ENCODE results near the gene PDLIM5.

PDLIM5 gene

GRCh38 chr4:94629837-94630236 lies 178.1 kb downstream of the PDLIM5 start:
- H3K27me3 ChIP-seq (ENCODE audit: control insufficient read depth, insufficient read depth, low read length): no peaks in the 10 kb centered on the region
- no peak overlapping the region for H3K9ac ChIP-seq (ENCODE audit: low read length)
- H3K27ac ChIP-seq (ENCODE audit: low read depth, low read length): no peak overlapping the region

DNA sequence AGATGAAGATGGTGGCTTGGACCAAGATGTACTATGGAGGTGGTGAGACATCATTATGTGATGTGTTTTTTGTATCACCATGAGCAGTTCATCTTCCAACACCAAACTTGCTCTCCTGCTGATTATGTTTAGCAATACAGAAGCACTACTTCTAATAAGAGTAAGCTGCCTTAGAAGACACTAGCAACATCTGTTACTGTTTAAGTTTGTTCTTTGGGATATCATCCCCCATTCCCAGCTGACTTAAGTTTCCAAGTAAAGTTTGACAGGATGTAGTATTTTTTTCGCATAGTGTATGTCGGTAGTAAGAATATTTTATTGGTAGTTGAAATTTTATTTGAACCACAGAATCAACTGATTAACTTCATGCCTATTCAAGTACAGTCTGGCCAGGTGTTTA lies 182.5 kb downstream of the PDLIM5 start:
- H3K27ac ChIP-seq (ENCODE audit: low read depth, low read length): no peak overlapping the region

More at GRCh38 chr4:94629837-94630236, 178.1 kb downstream of the PDLIM5 start:
- Histone ChIP-seq H3K36me3 (ENCODE audit: control insufficient read depth, insufficient read depth, low read length) (0 out of 2 replicates have a peak, but pooled peaks cover 2% of the 10 kb centered on the region), H3K4me3 (ENCODE audit: low read depth, low read length) (no peak overlapping the region), H3K4me1 (ENCODE audit: control insufficient read depth, insufficient read depth, low read length) (no peaks in the 10 kb centered on the region), H3K9me3 (ENCODE audit: control insufficient read depth, insufficient read depth, low read depth, low read length) (no peaks in the 10 kb centered on the region)

DNA sequence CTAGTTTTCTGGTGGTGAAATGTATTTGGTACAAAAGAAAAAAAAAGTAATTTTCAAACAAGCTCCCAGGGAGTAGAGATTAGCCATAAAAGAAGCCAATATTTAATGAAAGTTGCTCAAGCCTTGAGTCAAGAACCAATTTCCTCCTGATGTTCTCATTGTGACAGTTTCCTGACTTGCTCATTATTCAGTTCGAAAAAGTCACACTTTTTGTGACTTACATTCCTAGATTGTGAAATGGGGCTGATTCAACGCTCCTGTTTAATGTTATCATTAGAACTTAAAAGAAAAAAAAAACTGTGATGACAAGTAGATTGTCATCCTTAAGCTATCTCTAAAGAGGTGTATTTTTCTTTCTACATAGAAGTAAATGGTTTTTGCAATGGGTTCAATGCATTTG lies 183.4 kb downstream of the PDLIM5 start:
- Histone ChIP-seq H3K36me3 (ENCODE audit: control insufficient read depth, insufficient read depth, low read length) (peaks cover 2% of the 10 kb centered on the region; the same call in 1 of the 2 replicates), H3K27me3 (ENCODE audit: control insufficient read depth, insufficient read depth, low read length) (no peaks in the 10 kb centered on the region), H3K27ac (ENCODE audit: low read depth, low read length) (no peak overlapping the region), H3K4me3 (ENCODE audit: low read depth, low read length) (no peak overlapping the region), H3K9ac (ENCODE audit: low read length) (no peak overlapping the region), H3K4me1 (ENCODE audit: control insufficient read depth, insufficient read depth, low read length) (no peaks in the 10 kb centered on the region), H3K9me3 (ENCODE audit: control insufficient read depth, insufficient read depth, low read depth, low read length) (no peaks in the 10 kb centered on the region)

More for the DNA sequence above, 182.5 kb downstream of the PDLIM5 start:
- 0 out of 2 replicates have a peak, but pooled peaks cover 2% of the 10 kb centered on the region for H3K36me3 ChIP-seq (ENCODE audit: control insufficient read depth, insufficient read depth, low read length)
- no peaks in the 10 kb centered on the region for H3K4me1 ChIP-seq (ENCODE audit: control insufficient read depth, insufficient read depth, low read length)
- H3K27me3 ChIP-seq (ENCODE audit: control insufficient read depth, insufficient read depth, low read length): no peaks in the 10 kb centered on the region
- H3K4me3 ChIP-seq (ENCODE audit: low read depth, low read length): no peak overlapping the region
- H3K9me3 ChIP-seq (ENCODE audit: control insufficient read depth, insufficient read depth, low read depth, low read length): no peaks in the 10 kb centered on the region
- no peak overlapping the region for H3K9ac ChIP-seq (ENCODE audit: low read length)

- Histone ChIP-seq H3K36me3 (ENCODE audit: control insufficient read depth, insufficient read depth, low read length) (peaks cover 5% of the 10 kb centered on the region; the same call in 1 of the 2 replicates), H3K9me3 (ENCODE audit: control insufficient read depth, insufficient read depth, low read depth, low read length) (no peaks in the 10 kb centered on the region), H3K4me1 (ENCODE audit: control insufficient read depth, insufficient read depth, low read length) (no peaks in the 10 kb centered on the region), H3K9ac (ENCODE audit: low read length) (no peak overlapping the region), H3K27me3 (ENCODE audit: control insufficient read depth, insufficient read depth, low read length) (no peaks in the 10 kb centered on the region), H3K27ac (ENCODE audit: low read depth, low read length) (no peak overlapping the region), H3K4me3 (ENCODE audit: low read depth, low read length) (no peak overlapping the region)
These were observed 184.3 kb downstream of the PDLIM5 start for GRCh38 chr4:94636004-94636403.

DNA sequence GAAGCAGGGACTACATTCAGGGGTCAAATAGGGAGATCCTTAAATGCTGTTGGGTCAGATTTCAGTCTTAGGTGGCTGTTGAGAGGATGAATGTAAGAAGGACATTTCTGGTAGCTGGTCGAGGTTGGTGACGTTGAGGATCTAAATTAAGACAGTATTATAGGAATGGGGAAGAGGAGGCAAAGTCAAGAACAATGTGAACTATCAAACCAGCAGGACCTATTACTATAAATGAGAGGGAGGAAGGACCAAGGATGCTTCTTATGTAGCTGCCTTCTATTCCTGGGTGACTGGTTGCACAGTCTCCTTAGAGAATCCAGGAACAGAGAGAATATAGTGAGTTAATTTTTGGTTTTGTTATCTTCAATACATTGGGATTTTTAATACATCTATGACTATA lies 187.6 kb downstream of the PDLIM5 start:
- Histone ChIP-seq H3K4me3 (ENCODE audit: low read depth, low read length) (no peak overlapping the region), H3K27me3 (ENCODE audit: control insufficient read depth, insufficient read depth, low read length) (no peaks in the 10 kb centered on the region), H3K27ac (ENCODE audit: low read depth, low read length) (no peak overlapping the region), H3K9me3 (ENCODE audit: control insufficient read depth, insufficient read depth, low read depth, low read length) (no peaks in the 10 kb centered on the region), H3K36me3 (ENCODE audit: control insufficient read depth, insufficient read depth, low read length) (peaks cover 15% of the 10 kb centered on the region), H3K9ac (ENCODE audit: low read length) (no peak overlapping the region), H3K4me1 (ENCODE audit: control insufficient read depth, insufficient read depth, low read length) (no peaks in the 10 kb centered on the region)

DNA sequence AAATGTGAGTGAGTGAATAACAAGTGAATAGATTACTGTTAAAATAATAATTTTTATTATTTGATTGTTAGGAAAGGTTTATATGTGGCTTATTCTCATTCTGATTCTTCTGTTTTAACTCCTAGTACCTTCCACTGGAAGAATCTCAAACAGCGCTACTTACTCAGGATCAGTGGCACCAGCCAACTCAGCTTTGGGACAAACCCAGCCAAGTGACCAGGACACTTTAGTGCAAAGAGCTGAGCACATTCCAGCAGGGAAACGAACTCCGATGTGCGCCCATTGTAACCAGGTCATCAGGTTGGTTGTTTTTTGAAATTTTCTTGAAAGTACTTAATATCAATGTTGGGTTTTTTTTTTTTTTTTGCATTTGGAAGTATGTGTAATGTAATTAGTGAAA lies 188.4 kb downstream of the PDLIM5 start:
- Histone ChIP-seq H3K9me3 (ENCODE audit: control insufficient read depth, insufficient read depth, low read depth, low read length) (no peaks in the 10 kb centered on the region), H3K4me3 (ENCODE audit: low read depth, low read length) (no peak overlapping the region), H3K9ac (ENCODE audit: low read length) (no peak overlapping the region), H3K4me1 (ENCODE audit: control insufficient read depth, insufficient read depth, low read length) (no peaks in the 10 kb centered on the region), H3K36me3 (ENCODE audit: control insufficient read depth, insufficient read depth, low read length) (peaks cover 16% of the 10 kb centered on the region), H3K27ac (ENCODE audit: low read depth, low read length) (no peak overlapping the region), H3K27me3 (ENCODE audit: control insufficient read depth, insufficient read depth, low read length) (no peaks in the 10 kb centered on the region)

DNA sequence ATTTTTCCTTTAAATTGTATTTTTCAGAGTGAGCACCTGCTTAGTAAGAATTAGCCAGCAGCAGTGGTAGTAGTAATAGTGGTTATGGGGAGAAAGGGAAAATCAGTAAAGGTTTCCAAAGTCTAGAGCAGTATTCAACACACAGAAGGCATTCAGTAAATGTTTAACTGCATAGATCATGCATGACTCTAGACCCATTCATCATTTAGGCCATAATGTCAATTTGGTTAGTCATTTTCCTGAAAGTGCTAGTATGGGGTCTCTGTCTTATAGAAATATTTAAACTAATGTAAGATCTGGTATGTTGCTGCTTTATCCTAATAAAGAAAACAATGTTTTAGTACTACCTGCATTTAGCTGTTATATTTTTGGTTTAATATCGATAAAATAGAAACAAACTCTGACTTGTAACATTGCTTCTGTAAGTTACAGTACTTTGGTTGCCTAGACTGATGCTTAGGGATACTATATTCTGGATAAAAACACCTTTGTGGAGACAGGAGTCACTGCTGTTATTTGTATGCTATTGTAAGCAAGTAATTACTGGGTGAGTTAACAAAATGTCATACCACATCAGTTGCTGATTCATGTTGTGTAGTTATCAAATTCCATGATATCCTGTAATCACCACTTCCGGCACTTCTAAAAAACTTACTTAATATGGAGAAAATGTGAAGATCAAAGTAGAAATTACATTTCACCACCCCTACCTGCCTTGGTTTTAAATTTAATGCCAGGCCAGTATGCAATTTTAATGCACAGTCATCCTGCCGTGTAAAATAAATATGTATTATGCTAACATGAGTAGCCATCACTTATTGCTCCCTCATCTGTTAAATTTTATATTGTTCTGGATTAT lies 190.2 kb downstream of the PDLIM5 start:
- Histone ChIP-seq H3K9me3 (ENCODE audit: control insufficient read depth, insufficient read depth, low read depth, low read length) (no peaks in the 10 kb centered on the region), H3K27ac (ENCODE audit: low read depth, low read length) (no peak overlapping the region), H3K36me3 (ENCODE audit: control insufficient read depth, insufficient read depth, low read length) (peaks cover 21% of the 10 kb centered on the region)

GRCh38 chr4:94642561-94642866 lies 190.8 kb downstream of the PDLIM5 start:
- no peak overlapping the region for H3K9ac ChIP-seq (ENCODE audit: low read length)
- H3K9me3 ChIP-seq (ENCODE audit: control insufficient read depth, insufficient read depth, low read depth, low read length): no peaks in the 10 kb centered on the region
- no peak overlapping the region for H3K4me3 ChIP-seq (ENCODE audit: low read depth, low read length)
- no peaks in the 10 kb centered on the region for H3K27me3 ChIP-seq (ENCODE audit: control insufficient read depth, insufficient read depth, low read length)
- H3K4me1 ChIP-seq (ENCODE audit: control insufficient read depth, insufficient read depth, low read length): no peaks in the 10 kb centered on the region
- no peak overlapping the region for H3K27ac ChIP-seq (ENCODE audit: low read depth, low read length)
- H3K36me3 ChIP-seq (ENCODE audit: control insufficient read depth, insufficient read depth, low read length): peaks cover 22% of the 10 kb centered on the region

More for the DNA sequence above, 190.2 kb downstream of the PDLIM5 start:
- Histone ChIP-seq H3K9ac (ENCODE audit: low read length) (no peak overlapping the region), H3K4me3 (ENCODE audit: low read depth, low read length) (no peak overlapping the region), H3K4me1 (ENCODE audit: control insufficient read depth, insufficient read depth, low read length) (no peaks in the 10 kb centered on the region), H3K27me3 (ENCODE audit: control insufficient read depth, insufficient read depth, low read length) (no peaks in the 10 kb centered on the region)

DNA sequence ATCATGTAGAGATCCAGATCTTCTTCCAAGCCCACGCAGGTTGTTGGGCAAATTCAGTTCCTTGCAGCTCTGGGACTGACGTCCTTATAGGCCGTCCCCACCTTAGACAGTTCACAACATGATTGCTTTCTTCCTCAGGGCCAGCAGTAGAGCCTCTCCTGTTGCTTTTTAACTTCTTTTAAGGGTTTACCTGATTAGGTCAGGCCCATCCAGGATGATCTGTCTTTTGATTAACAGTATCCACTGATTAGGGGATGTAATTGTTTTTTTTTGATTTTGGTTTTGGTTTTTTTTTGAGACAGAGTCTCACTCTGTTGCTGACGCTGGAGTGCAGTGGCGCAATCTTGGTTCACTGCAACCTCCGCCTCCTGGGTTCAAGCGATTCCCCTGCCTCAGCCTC lies 197.0 kb downstream of the PDLIM5 start:
- no peak overlapping the region for H3K27ac ChIP-seq (ENCODE audit: low read depth, low read length)
- H3K4me1 ChIP-seq (ENCODE audit: control insufficient read depth, insufficient read depth, low read length): no peaks in the 10 kb centered on the region
- H3K27me3 ChIP-seq (ENCODE audit: control insufficient read depth, insufficient read depth, low read length): no peaks in the 10 kb centered on the region
- H3K4me3 ChIP-seq (ENCODE audit: low read depth, low read length): no peak overlapping the region
- H3K9ac ChIP-seq (ENCODE audit: low read length): no peak overlapping the region
- no peaks in the 10 kb centered on the region for H3K9me3 ChIP-seq (ENCODE audit: control insufficient read depth, insufficient read depth, low read depth, low read length)
- peaks cover 13% of the 10 kb centered on the region for H3K36me3 ChIP-seq (ENCODE audit: control insufficient read depth, insufficient read depth, low read length)

DNA sequence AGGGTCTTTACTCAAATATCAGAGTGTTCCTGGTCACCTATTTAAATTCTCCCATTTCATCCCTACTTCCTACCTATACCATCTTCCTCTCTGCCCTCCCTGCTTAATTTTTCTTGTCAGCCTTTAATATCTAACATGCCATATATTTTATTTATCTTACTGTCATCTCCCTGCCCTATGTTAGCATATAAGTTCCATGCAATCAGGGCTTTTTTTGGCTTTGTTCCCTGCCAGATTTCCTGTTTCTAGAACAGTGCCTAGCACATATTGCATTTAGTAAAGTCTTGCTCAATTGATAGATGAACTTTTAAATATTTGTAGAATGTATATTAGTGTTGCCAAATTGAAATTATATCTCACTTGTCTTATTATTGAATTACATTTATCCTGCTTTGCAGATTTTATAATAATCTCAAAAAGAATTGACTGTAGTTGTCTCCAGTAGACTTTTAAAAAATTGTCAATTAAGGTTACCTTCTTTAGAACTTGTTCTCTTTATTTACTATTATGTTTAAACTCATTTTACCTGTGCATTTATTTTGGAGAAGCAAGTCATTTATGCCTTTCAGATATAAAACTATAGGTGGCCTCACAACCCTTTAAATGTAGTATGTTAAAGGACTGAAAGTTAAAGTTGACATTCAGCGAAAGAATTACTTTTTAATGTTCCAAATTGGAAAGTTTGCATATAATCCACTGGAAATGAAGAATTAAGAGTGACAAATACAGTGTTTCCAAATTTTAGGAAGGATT lies 197.8 kb downstream of the PDLIM5 start:
- no peaks in the 10 kb centered on the region for H3K27me3 ChIP-seq (ENCODE audit: control insufficient read depth, insufficient read depth, low read length)
- 0 out of 2 replicates have a peak, but pooled peaks cover 7% of the 10 kb centered on the region for H3K36me3 ChIP-seq (ENCODE audit: control insufficient read depth, insufficient read depth, low read length)
- no peak overlapping the region for H3K4me3 ChIP-seq (ENCODE audit: low read depth, low read length)
- H3K27ac ChIP-seq (ENCODE audit: low read depth, low read length): no peak overlapping the region
- H3K9ac ChIP-seq (ENCODE audit: low read length): no peak overlapping the region
- H3K4me1 ChIP-seq (ENCODE audit: control insufficient read depth, insufficient read depth, low read length): no peaks in the 10 kb centered on the region
- no peaks in the 10 kb centered on the region for H3K9me3 ChIP-seq (ENCODE audit: control insufficient read depth, insufficient read depth, low read depth, low read length)

- H3K27ac ChIP-seq (ENCODE audit: low read depth, low read length): no peak overlapping the region
- H3K9me3 ChIP-seq (ENCODE audit: control insufficient read depth, insufficient read depth, low read depth, low read length): no peaks in the 10 kb centered on the region
- H3K9ac ChIP-seq (ENCODE audit: low read length): no peak overlapping the region
- no peak overlapping the region for H3K4me3 ChIP-seq (ENCODE audit: low read depth, low read length)
- no peaks in the 10 kb centered on the region for H3K27me3 ChIP-seq (ENCODE audit: control insufficient read depth, insufficient read depth, low read length)
- H3K4me1 ChIP-seq (ENCODE audit: control insufficient read depth, insufficient read depth, low read length): no peaks in the 10 kb centered on the region
- 0 out of 2 replicates have a peak, but pooled peaks cover 7% of the 10 kb centered on the region for H3K36me3 ChIP-seq (ENCODE audit: control insufficient read depth, insufficient read depth, low read length)
These were observed 198.4 kb downstream of the PDLIM5 start for GRCh38 chr4:94650134-94650495.
